Smooth muscle cell (in vitro differentiated cells): ENCODE results near the gene SBF1. TPM values are rescaled to one million over a fixed set of nuclear protein-coding genes. Genes with fewer than 3 reads are reported as not detected.

Experiments
- DNase-seq: peaks from one replicate; lab custom pipeline; 2025; ENCODE audit not compliant: unreplicated experiment; lab: John Stamatoyannopoulos, UW
- H2AFZ ChIP-seq: fragments of 200-600 bp; sonication (generic); 2 replicates; pipeline ENCODE4 v1.6.0; 2016; ENCODE audit warnings: antibody characterized with exemption, low read depth, mild to moderate bottlenecking
- H3F3A ChIP-seq: fragments of 200-600 bp; sonication (generic); 2 replicates; pipeline ENCODE4 v1.6.0; 2017; ENCODE audit warnings: antibody characterized with exemption, low read depth
- H3K27ac ChIP-seq: fragments of 200-600 bp; sonication (generic); 2 replicates; pipeline ENCODE4 v1.5.1; 2016; ENCODE audit warnings: low read depth, mild to moderate bottlenecking
- H3K27me3 ChIP-seq: fragments of 200-600 bp; sonication (generic); 2 replicates; pipeline ENCODE4 v1.6.1; 2016; ENCODE audit warnings: low read depth, mild to moderate bottlenecking
- H3K36me3 ChIP-seq: fragments of 200-600 bp; sonication (generic); 2 replicates; pipeline ENCODE4 v1.5.1; 2016; ENCODE audit warnings: low read depth
- H3K4me1 ChIP-seq: fragments of 200-600 bp; sonication (generic); 2 replicates; pipeline ENCODE4 v1.5.1; 2016; ENCODE audit warnings: low read depth
- H3K4me2 ChIP-seq: fragments of 200-600 bp; sonication (generic); 2 replicates; pipeline ENCODE4 v1.6.0; 2016; ENCODE audit warnings: mild to moderate bottlenecking
- H3K4me3 ChIP-seq: fragments of 200-600 bp; sonication (generic); 2 replicates; pipeline ENCODE4 v1.5.1; 2016; ENCODE audit warnings: mild to moderate bottlenecking
- H3K79me2 ChIP-seq: fragments of 200-600 bp; sonication (generic); 2 replicates; pipeline ENCODE4 v1.6.0; 2016; ENCODE audit warnings: low read depth, mild to moderate bottlenecking
- H3K9ac ChIP-seq: fragments of 200-600 bp; sonication (generic); 2 replicates; pipeline ENCODE4 v1.6.0; 2016; ENCODE audit warnings: low read depth
- H3K9me3 ChIP-seq: fragments of 200-600 bp; sonication (generic); replicated peaks from 2 replicates; pipeline ENCODE4 v1.5.1; 2016; ENCODE audit warnings: low read depth
- H4K20me1 ChIP-seq: fragments of 200-600 bp; sonication (generic); 2 replicates; pipeline ENCODE4 v1.6.0; 2016; ENCODE audit warnings: low read depth
- WGBS: methylation state at CpG from one replicate; pipeline ENCODE4 v1.1.7; 2016; ENCODE audit warnings: low lambda C conversion rate; 5-methylcytosine and 5-hydroxymethylcytosine counted together
- polyA plus RNA-seq: library from polyadenylated mRNA; unstranded; fragments of >200 nt; fragmentation: Nextera tagmentation; extraction: Ambion mirVana; gene quantifications from 2 replicates; pipeline ENCODE4 v1.2.1, GENCODE V29; 2016
- total RNA-seq: library from RNA; depleted of rRNA; stranded (reverse); fragments of >200 nt; gene quantifications from 2 replicates; pipeline ENCODE4 v1.2.3, GENCODE V29; 2014
- TF ChIP-seq, protein P1 (sequence below): fragments of 200-600 bp; sonication (generic); IDR thresholded peaks from 2 replicates; pipeline ENCODE4 v1.5.1; 2017; ENCODE audit warnings: borderline replicate concordance, mild to moderate bottlenecking, antibody characterized with exemption; ENCODE audit not compliant: insufficient read depth, poor library complexity, severe bottlenecking

The SBF1 gene
- total and polyA plus RNA-seq, 2 experiments from 2014 or later: 37.3 to 53.6 TPM

DNA sequence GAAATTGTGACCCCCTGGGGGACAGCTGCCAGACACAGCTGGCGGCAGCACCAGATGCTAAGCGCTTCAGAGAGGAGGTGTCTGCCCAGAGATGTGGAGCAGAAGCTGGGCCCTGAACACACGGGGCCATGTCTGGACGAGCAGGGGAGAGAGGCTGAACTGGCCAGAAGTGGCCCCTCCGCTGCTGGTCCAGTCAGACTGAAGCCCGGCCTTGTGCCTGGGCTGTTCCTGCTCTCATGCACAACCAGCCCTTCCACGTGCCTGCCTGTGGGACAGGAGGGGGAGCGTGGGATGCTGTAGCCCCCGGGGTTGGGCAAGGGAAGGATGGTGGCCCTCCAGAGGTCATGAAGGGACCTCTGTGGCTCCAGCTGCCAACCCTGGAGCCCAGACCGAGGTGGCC lies 8.3 kb upstream of the SBF1 start:
- Histone ChIP-seq H3F3A (peaks cover 5% of the 10 kb centered on the region), H3K9me3 (no peaks in the 10 kb centered on the region), H3K27ac (no peak overlapping the region), H3K79me2 (peaks cover 5% of the 10 kb centered on the region), H3K9ac (no peak overlapping the region), H2AFZ (no peak overlapping the region), H4K20me1 (no peaks in the 10 kb centered on the region), H3K4me1 (peaks cover 3% of the 10 kb centered on the region), H3K4me3 (no peak overlapping the region), H3K27me3 (no peaks in the 10 kb centered on the region), H3K4me2 (peak overlapping the region; percentile 88), H3K36me3 (no peaks in the 10 kb centered on the region)
- WGBS: 94% methylated on average over 10 of the region's 10 CpGs
- no peak for DNase-seq
- TF ChIP-seq, protein P1, sequence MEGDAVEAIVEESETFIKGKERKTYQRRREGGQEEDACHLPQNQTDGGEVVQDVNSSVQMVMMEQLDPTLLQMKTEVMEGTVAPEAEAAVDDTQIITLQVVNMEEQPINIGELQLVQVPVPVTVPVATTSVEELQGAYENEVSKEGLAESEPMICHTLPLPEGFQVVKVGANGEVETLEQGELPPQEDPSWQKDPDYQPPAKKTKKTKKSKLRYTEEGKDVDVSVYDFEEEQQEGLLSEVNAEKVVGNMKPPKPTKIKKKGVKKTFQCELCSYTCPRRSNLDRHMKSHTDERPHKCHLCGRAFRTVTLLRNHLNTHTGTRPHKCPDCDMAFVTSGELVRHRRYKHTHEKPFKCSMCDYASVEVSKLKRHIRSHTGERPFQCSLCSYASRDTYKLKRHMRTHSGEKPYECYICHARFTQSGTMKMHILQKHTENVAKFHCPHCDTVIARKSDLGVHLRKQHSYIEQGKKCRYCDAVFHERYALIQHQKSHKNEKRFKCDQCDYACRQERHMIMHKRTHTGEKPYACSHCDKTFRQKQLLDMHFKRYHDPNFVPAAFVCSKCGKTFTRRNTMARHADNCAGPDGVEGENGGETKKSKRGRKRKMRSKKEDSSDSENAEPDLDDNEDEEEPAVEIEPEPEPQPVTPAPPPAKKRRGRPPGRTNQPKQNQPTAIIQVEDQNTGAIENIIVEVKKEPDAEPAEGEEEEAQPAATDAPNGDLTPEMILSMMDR: no peak

DNA sequence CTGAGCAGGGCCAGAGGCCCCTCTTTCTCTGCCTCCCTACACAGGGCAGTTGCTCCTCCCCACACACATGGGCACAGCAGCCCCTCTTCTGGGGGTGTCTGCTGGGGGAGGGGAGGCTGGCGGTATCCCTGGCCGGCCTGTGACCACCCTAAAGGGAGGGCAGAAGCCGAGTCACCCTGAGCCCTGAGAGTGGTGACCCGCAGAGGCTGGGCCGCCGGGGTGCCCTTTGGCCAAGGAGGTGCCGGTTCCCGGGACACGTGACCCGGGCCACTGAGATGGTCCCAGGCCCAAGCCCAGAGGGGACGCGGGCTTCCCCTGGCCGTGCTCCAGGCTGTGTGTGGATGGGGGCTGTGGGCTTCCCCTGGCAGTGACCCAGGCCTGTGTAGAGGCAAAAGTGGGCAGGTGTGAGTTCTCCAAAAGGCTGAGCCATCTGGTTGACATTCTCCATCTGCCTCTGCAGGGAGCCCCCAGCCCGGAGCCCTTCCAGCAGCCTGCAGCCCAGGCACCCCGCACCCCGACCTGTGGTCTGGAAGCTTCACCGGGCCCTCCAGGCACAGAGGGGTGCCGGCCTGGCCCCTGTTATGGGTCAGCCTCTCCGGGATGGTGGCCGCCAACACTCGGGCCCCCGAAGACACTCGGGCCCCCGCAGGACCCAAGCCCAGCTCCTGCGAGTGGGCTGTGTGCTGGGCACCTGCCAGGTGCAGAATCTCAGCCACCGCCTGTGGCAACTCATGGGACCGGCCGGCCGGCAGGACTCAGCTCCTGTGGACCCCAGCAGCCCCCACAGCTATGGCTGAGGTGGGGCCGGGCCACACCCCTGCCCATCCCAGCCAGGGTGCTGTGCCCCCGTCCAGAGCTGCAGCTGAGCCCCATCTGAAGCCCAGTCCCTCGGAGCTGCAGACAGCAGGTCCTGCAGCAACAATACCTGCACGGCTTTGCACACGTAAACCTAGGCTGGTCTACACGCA lies 7.6 kb upstream of the SBF1 start:
- DNase-seq: no peak
- Histone ChIP-seq H3K79me2 (peaks cover 5% of the 10 kb centered on the region), H3K9me3 (no peaks in the 10 kb centered on the region), H3K4me3 (peak overlapping the region; percentile 59), H3K27me3 (no peaks in the 10 kb centered on the region), H3K4me1 (peaks cover 3% of the 10 kb centered on the region), H3K27ac (no peak overlapping the region), H3K4me2 (peak overlapping the region; percentile 88), H3K36me3 (no peaks in the 10 kb centered on the region), H3F3A (peaks cover 5% of the 10 kb centered on the region), H4K20me1 (no peaks in the 10 kb centered on the region), H3K9ac (peak overlapping the region; percentile 73), H2AFZ (no peak overlapping the region)
- 83% methylated on average over 30 of the region's 35 CpGs for WGBS
- TF ChIP-seq, protein P1: no peak

DNA sequence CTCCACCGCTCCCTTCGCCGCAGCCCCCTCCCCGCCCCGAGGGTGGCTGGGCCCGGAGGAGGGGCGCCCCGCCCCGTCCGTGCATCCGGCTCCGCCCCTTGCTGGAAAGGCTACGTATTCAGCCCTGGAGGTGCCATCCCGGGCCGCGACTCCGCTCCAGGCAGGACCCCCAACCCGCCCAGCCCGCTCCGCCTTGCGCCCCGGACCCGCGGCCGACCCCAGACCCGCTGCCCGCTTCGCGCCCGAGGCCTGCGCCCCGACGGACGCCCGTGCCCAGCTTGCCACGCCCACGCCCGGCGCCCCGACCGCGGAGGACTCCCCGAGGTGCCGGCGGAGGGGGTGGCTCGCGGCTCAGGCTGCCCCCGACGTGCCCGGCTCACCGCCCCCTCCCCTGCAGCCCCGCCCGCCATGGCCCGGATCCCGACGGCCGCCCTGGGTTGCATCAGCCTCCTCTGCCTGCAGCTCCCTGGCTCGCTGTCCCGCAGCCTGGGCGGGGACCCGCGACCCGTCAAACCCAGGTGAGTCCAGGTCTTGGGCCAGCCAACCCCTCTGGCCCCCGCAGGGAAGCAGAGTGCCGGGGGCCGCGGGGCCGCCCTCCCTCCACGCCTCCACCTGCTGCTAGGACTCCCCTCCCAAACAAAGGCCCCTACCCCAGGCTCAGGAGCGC lies 6.7 kb upstream of the SBF1 start, which contains the start of gene ADM2:
Gene ADM2 (plus strand): TSS at position 104 of the 667 bp plus-strand sequence. CDS start 305 bp downstream, at position 409.
- TF ChIP-seq, protein P1: no peak
- no peaks in the 10 kb centered on the region for H3K36me3 ChIP-seq
- H3K27ac ChIP-seq: no peak within 1 kb of the TSS
- no peaks in the 10 kb centered on the region for H4K20me1 ChIP-seq
- H3K79me2 ChIP-seq: peaks cover 5% of the 10 kb centered on the region
- H3K27me3 ChIP-seq: no peaks in the 10 kb centered on the region
- peaks cover 5% of the 10 kb centered on the region for H3F3A ChIP-seq
- WGBS: 10% methylated on average over 21 of the region's 70 CpGs
- peak within 1 kb of the TSS; percentile 73 for H3K9ac ChIP-seq
- H3K4me2 ChIP-seq: peak within 1 kb of the TSS; percentile 88
- peak within 1 kb of the TSS; percentile 59 for H3K4me3 ChIP-seq
- peaks cover 3% of the 10 kb centered on the region for H3K4me1 ChIP-seq
- no peaks in the 10 kb centered on the region for H3K9me3 ChIP-seq
- peak; percentile 40 for DNase-seq
- H2AFZ ChIP-seq: peak within 1 kb of the TSS; percentile 75
